ENCODE results near the gene DNMT3A. TPM values are rescaled to one million over a fixed set of nuclear protein-coding genes. Genes with fewer than 3 reads are reported as not detected.

The DNMT3A gene
- total RNA-seq, 4 donors from 2014 or later: 14.7 to 40.2 (median 18.3) TPM

- TF ChIP-seq EP300 (IDR thresholded peaks at IDR 0.05) (no peak), POLR2A (IDR thresholded peaks at IDR 0.05) (peak; percentile 35 to 46), POLR2AphosphoS5 (IDR thresholded peaks at IDR 0.05) (peak; percentile 88), CTCF (IDR thresholded peaks at IDR 0.05) (peak in 3 of 4 experiments; percentile 91 to 98 (median 95))
- H3K4me3 ChIP-seq: peak overlapping the region; percentile 20 to 36
- 0% methylated on average over 5 to 15 of the region's 16 CpGs for WGBS, 2 donors (ENCODE audit: low coverage in 1 of 2)
- peak; percentile 99 for ATAC-seq
- peak overlapping the region in 3 of 4 donors; percentile 49 to 70 (median 70) for H3K27ac ChIP-seq
- H3K9me3 ChIP-seq: no peaks in the 10 kb centered on the region
- no peaks in the 10 kb centered on the region for H3K27me3 ChIP-seq
- peaks cover 0 to 15% (median 4%) of the 10 kb centered on the region in 3 donors for H3K4me1 ChIP-seq
- H3K36me3 ChIP-seq: no peaks in the 10 kb centered on the region
These were observed 20.3 kb upstream of the DNMT3A start for GRCh38 chr2:25362049-25362433.

GRCh38 chr2:25361261-25362048 is 19.7 kb upstream of the DNMT3A start:
- peak overlapping the region in 1 of 2 donors; percentile 36 for H3K4me3 ChIP-seq
- ATAC-seq: no peak
- TF ChIP-seq EP300 (IDR thresholded peaks at IDR 0.05) (no peak), POLR2AphosphoS5 (IDR thresholded peaks at IDR 0.05) (no peak), POLR2A (IDR thresholded peaks at IDR 0.05) (no peak), CTCF (IDR thresholded peaks at IDR 0.05) (no peak)
- H3K27me3 ChIP-seq: no peaks in the 10 kb centered on the region
- no peaks in the 10 kb centered on the region for H3K9me3 ChIP-seq
- peak overlapping the region in 1 of 4 donors; percentile 70 for H3K27ac ChIP-seq
- H3K36me3 ChIP-seq: no peaks in the 10 kb centered on the region
- WGBS, 2 donors (ENCODE audit: low coverage in 1 of 2): 1 to 91% methylated on average over 5 to 13 of the region's 34 CpGs
- H3K4me1 ChIP-seq: peaks cover 0 to 15% (median 4%) of the 10 kb centered on the region in 3 donors

GRCh38 chr2:25358836-25359235 is 17.1 kb upstream of the DNMT3A start:
- whole genome bisulfite sequencing, 2 donors (ENCODE audit: low coverage in 1 of 2): 0 to 71% methylated on average over 1 to 5 of the region's 8 CpGs
- ATAC-seq: no peak
- Histone ChIP-seq H3K27me3 (no peaks in the 10 kb centered on the region), H3K9me3 (no peaks in the 10 kb centered on the region), H3K27ac (no peak overlapping the region), H3K36me3 (no peaks in the 10 kb centered on the region), H3K4me1 (peaks cover 0 to 15% (median 4%) of the 10 kb centered on the region in 3 donors), H3K4me3 (no peak overlapping the region)
- TF ChIP-seq CTCF (IDR thresholded peaks at IDR 0.05): no peak
- no peak for TF ChIP-seq EP300 (IDR thresholded peaks at IDR 0.05)
- no peak for TF ChIP-seq POLR2A (IDR thresholded peaks at IDR 0.05)
- TF ChIP-seq POLR2AphosphoS5 (IDR thresholded peaks at IDR 0.05): no peak

- no peak overlapping the region for H3K27ac ChIP-seq
These were observed 16.6 kb upstream of the DNMT3A start for GRCh38 chr2:25358249-25358815.

More at GRCh38 chr2:25358249-25358815, 16.6 kb upstream of the DNMT3A start:
- WGBS, 2 donors (ENCODE audit: low coverage in 1 of 2): 89 to 100% methylated on average over 1 of the region's 6 CpGs
- H3K4me3 ChIP-seq: no peak overlapping the region
- no peak for ATAC-seq
- TF ChIP-seq POLR2AphosphoS5 (IDR thresholded peaks at IDR 0.05) (no peak), POLR2A (IDR thresholded peaks at IDR 0.05) (no peak), EP300 (IDR thresholded peaks at IDR 0.05) (no peak), CTCF (IDR thresholded peaks at IDR 0.05) (no peak)
- H3K36me3 ChIP-seq: no peaks in the 10 kb centered on the region
- H3K9me3 ChIP-seq: no peaks in the 10 kb centered on the region
- no peaks in the 10 kb centered on the region for H3K27me3 ChIP-seq
- H3K4me1 ChIP-seq: peaks cover 0 to 15% (median 4%) of the 10 kb centered on the region in 3 donors
